ENCODE results near the gene SMS.

The SMS gene

DNA sequence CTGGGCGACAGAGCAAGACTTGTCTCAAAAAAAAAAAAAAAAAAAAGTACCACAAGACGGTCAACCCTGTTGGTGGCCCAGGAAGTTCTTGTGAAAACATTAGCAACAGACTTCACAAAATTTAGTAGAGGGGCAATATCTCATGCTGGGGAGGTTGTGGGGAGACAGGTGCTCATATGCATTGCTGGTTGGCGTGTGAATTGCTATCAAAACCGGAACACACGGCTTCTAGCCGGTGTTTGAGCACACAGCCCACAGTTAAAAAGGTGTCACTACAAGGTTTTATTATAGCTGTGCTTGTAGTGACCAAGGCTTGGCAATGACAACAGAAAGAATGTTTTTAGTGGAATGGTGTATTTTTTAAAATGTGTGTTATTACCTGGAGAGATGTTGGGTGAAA lies 41.8 kb downstream of the SMS start:
- no peaks in the 10 kb centered on the region for H3K9me2 ChIP-seq (replicated peaks; ENCODE audit: insufficient read depth, low read length)
- H4K20me1 ChIP-seq (ENCODE audit: low read depth, low read length), result no peaks in the 10 kb centered on the region
- H3K27me3 ChIP-seq (ENCODE audit: low read length), result no peaks in the 10 kb centered on the region
- H3K9me3 ChIP-seq (ENCODE audit: insufficient read depth, low read length), result no peaks in the 10 kb centered on the region
- no peaks in the 10 kb centered on the region for H3K79me2 ChIP-seq (ENCODE audit: insufficient read depth, low read length)
- no peak overlapping the region for H3K27ac ChIP-seq (ENCODE audit: low read depth, low read length)
- H3K4me3 ChIP-seq (ENCODE audit: insufficient read depth, low read length, poor library complexity, severe bottlenecking), result no peak overlapping the region
- no peak overlapping the region for H3K4me2 ChIP-seq (ENCODE audit: low read depth, low read length, poor library complexity, severe bottlenecking)
- H3K9ac ChIP-seq (ENCODE audit: low read length), result no peak overlapping the region
- peaks cover 6% of the 10 kb centered on the region; the same call in 1 of the 2 replicates for H3F3A ChIP-seq (ENCODE audit: insufficient read depth)
- no peak for TF ChIP-seq EZH2phosphoT487 (conservative IDR thresholded peaks at IDR 0.05; ENCODE audit: low read length)
- TF ChIP-seq, protein P1, sequence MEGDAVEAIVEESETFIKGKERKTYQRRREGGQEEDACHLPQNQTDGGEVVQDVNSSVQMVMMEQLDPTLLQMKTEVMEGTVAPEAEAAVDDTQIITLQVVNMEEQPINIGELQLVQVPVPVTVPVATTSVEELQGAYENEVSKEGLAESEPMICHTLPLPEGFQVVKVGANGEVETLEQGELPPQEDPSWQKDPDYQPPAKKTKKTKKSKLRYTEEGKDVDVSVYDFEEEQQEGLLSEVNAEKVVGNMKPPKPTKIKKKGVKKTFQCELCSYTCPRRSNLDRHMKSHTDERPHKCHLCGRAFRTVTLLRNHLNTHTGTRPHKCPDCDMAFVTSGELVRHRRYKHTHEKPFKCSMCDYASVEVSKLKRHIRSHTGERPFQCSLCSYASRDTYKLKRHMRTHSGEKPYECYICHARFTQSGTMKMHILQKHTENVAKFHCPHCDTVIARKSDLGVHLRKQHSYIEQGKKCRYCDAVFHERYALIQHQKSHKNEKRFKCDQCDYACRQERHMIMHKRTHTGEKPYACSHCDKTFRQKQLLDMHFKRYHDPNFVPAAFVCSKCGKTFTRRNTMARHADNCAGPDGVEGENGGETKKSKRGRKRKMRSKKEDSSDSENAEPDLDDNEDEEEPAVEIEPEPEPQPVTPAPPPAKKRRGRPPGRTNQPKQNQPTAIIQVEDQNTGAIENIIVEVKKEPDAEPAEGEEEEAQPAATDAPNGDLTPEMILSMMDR (IDR thresholded peaks at IDR 0.05; ENCODE audit: insufficient read depth, low read length, poor library complexity, severe bottlenecking), result no peak
- no peak overlapping the region for H2AFZ ChIP-seq (ENCODE audit: low read depth, low read length, severe bottlenecking)
- H3K36me3 ChIP-seq (ENCODE audit: low read length), result no peaks in the 10 kb centered on the region

DNA sequence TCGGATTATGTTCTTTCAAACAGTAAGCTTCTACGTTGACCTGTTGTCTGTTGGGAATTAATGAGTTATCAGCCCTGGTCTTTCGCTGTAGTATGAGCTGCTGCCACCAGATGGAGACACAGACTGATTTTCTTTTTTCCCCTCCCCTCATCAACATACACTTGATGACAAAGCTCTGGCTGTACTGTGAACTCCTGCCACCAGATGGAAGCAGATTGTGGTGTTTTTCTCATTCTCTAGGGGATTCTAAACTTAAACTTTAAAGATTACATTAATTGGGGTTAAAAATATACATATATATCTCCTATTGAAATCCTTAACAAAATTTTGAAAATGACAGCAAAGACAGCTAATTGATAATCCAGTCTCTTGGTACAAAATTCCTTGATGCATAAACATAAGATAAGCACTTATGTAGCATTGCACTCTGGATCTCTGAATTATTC lies 44.8 kb downstream of the SMS start:
- Histone ChIP-seq H3K36me3 (ENCODE audit: low read length) (no peaks in the 10 kb centered on the region), H3F3A (ENCODE audit: insufficient read depth) (peaks cover 6% of the 10 kb centered on the region; the same call in 1 of the 2 replicates), H3K9me2 (replicated peaks; ENCODE audit: insufficient read depth, low read length) (no peaks in the 10 kb centered on the region), H3K9ac (ENCODE audit: low read length) (no peak overlapping the region), H4K20me1 (ENCODE audit: low read depth, low read length) (no peaks in the 10 kb centered on the region), H3K9me3 (ENCODE audit: insufficient read depth, low read length) (no peaks in the 10 kb centered on the region), H3K4me3 (ENCODE audit: insufficient read depth, low read length, poor library complexity, severe bottlenecking) (no peak overlapping the region), H3K27ac (ENCODE audit: low read depth, low read length) (no peak overlapping the region), H3K4me2 (ENCODE audit: low read depth, low read length, poor library complexity, severe bottlenecking) (no peak overlapping the region), H2AFZ (ENCODE audit: low read depth, low read length, severe bottlenecking) (no peak overlapping the region), H3K27me3 (ENCODE audit: low read length) (no peaks in the 10 kb centered on the region), H3K79me2 (ENCODE audit: insufficient read depth, low read length) (no peaks in the 10 kb centered on the region)
- TF ChIP-seq, protein P1 (IDR thresholded peaks at IDR 0.05; ENCODE audit: insufficient read depth, low read length, poor library complexity, severe bottlenecking), result peak; percentile 70
- no peak for TF ChIP-seq EZH2phosphoT487 (conservative IDR thresholded peaks at IDR 0.05; ENCODE audit: low read length)

DNA sequence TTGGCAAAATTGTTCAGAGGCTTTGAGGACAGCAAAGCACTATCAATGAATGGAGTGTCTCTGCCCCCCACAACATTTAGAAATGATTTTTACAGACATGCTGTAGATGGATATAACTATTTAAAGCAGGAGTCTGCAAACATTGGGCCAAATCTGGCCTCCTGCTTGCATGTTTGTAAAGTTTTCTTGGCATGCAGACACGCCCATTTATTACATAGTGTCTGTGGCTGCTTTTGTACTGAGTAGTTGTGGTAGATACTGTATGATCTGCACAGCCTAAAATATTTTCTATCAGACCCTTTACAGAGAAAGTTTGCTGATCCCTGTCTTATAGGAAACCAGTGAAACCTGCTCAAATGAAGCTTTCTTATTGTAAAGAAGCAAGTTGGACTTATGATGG lies 46.1 kb downstream of the SMS start:
- Histone ChIP-seq H3K36me3 (ENCODE audit: low read length) (no peaks in the 10 kb centered on the region), H3F3A (ENCODE audit: insufficient read depth) (peaks cover 6% of the 10 kb centered on the region; the same call in 1 of the 2 replicates), H2AFZ (ENCODE audit: low read depth, low read length, severe bottlenecking) (no peak overlapping the region), H3K9ac (ENCODE audit: low read length) (no peak overlapping the region), H4K20me1 (ENCODE audit: low read depth, low read length) (no peaks in the 10 kb centered on the region), H3K9me2 (replicated peaks; ENCODE audit: insufficient read depth, low read length) (no peaks in the 10 kb centered on the region), H3K4me2 (ENCODE audit: low read depth, low read length, poor library complexity, severe bottlenecking) (no peak overlapping the region), H3K9me3 (ENCODE audit: insufficient read depth, low read length) (no peaks in the 10 kb centered on the region), H3K27me3 (ENCODE audit: low read length) (no peaks in the 10 kb centered on the region), H3K79me2 (ENCODE audit: insufficient read depth, low read length) (no peaks in the 10 kb centered on the region), H3K4me3 (ENCODE audit: insufficient read depth, low read length, poor library complexity, severe bottlenecking) (no peak overlapping the region), H3K27ac (ENCODE audit: low read depth, low read length) (no peak overlapping the region)
- TF ChIP-seq, protein P1 (IDR thresholded peaks at IDR 0.05; ENCODE audit: insufficient read depth, low read length, poor library complexity, severe bottlenecking), result no peak
- no peak for TF ChIP-seq EZH2phosphoT487 (conservative IDR thresholded peaks at IDR 0.05; ENCODE audit: low read length)
